Measurements from ENCODE around the gene GUCY1B1. TPM values are rescaled to one million over a fixed set of nuclear protein-coding genes. Genes with fewer than 3 reads are reported as not detected.

Gene GUCY1B1
- 8.7 TPM for polyA plus RNA-seq (2012; ENCODE audit: insufficient read depth, insufficient read length, low read depth)

- Histone ChIP-seq H3K4me3 (ENCODE audit: low read depth, low read length) (peak within 1 kb of the TSS; percentile 72), H3K9me3 (no peaks in the 10 kb centered on the region), H3K27me3 (no peaks in the 10 kb centered on the region), H3K36me3 (no peaks in the 10 kb centered on the region), H3K4me1 (no peaks in the 10 kb centered on the region)
- DNase-seq = peak; percentile 95
- TF ChIP-seq, protein P1, sequence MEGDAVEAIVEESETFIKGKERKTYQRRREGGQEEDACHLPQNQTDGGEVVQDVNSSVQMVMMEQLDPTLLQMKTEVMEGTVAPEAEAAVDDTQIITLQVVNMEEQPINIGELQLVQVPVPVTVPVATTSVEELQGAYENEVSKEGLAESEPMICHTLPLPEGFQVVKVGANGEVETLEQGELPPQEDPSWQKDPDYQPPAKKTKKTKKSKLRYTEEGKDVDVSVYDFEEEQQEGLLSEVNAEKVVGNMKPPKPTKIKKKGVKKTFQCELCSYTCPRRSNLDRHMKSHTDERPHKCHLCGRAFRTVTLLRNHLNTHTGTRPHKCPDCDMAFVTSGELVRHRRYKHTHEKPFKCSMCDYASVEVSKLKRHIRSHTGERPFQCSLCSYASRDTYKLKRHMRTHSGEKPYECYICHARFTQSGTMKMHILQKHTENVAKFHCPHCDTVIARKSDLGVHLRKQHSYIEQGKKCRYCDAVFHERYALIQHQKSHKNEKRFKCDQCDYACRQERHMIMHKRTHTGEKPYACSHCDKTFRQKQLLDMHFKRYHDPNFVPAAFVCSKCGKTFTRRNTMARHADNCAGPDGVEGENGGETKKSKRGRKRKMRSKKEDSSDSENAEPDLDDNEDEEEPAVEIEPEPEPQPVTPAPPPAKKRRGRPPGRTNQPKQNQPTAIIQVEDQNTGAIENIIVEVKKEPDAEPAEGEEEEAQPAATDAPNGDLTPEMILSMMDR (IDR thresholded peaks at IDR 0.05; ENCODE audit: low read depth, low read length) = peak; percentile 45
Observed at GRCh38 chr4:155758481-155759371, at the start of gene GUCY1B1. GUCY1B1 (plus strand) TSS chr4:155759021; CDS start chr4:155759141, 120 bp downstream.

DNA sequence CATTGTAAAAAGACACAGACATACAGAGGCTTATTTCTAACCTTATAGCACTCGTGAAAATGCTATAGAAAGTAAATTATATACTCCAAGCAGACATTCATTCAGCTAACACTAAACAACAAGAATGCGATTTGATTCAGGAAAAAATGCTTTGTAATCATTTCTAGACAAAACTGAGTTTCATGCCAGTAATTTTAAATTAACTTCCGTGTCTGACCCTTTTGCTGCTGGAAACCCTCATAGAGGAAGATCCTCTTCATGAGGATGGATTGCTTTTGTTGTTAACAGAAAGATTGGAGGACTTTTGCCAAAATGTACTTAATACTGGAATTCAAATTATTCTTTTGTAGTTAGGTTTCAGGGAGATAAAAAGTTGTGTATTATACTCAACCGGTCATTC is 48.9 kb upstream of the GUCY1B1 start:
- no peaks in the 10 kb centered on the region for H3K27me3 ChIP-seq
- peaks cover 24% of the 10 kb centered on the region for H3K36me3 ChIP-seq
- H3K9me3 ChIP-seq = no peaks in the 10 kb centered on the region
- TF ChIP-seq, protein P1 (IDR thresholded peaks at IDR 0.05; ENCODE audit: low read depth, low read length) = no peak
- H3K4me3 ChIP-seq (ENCODE audit: low read depth, low read length) = no peak overlapping the region
- no peak for DNase-seq
- H3K4me1 ChIP-seq = no peaks in the 10 kb centered on the region

DNA sequence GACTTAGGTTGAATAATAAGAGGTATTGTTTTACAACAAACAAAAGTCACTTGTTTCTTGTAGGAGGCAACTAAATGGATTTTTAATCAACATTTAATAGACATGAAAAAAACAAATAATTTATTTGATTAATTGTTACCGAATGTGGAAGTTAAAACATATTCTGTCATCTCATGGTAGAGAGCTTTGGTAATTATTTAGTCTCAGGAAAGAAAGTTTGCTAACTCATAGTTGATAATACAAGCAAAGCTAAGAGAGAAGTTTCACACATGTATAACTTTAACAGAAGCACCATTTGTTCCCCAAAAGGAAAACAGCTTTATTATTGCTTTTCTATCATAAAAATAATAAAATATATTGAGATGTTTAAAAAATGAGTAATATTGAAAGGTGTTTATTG is 47.3 kb upstream of the GUCY1B1 start:
- Histone ChIP-seq H3K36me3 (peaks cover 29% of the 10 kb centered on the region), H3K4me3 (ENCODE audit: low read depth, low read length) (no peak overlapping the region), H3K9me3 (no peaks in the 10 kb centered on the region), H3K4me1 (no peaks in the 10 kb centered on the region), H3K27me3 (no peaks in the 10 kb centered on the region)
- TF ChIP-seq, protein P1 (IDR thresholded peaks at IDR 0.05; ENCODE audit: low read depth, low read length) = no peak
- no peak for DNase-seq

DNA sequence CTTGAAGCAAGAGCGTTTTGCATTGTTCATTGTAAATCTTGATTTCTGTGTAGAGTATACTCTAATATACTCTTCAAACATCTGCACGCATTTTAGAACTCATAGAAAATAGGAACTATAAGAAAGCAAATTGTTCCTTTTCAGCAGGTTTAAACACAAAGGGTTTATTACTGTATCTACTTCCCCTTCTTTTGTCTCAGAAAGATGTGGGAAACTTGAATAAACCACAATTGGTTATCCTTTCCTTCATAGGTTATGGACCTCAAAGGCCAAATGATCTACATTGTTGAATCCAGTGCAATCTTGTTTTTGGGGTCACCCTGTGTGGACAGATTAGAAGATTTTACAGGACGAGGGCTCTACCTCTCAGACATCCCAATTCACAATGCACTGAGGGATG is 46.0 kb upstream of the GUCY1B1 start:
- H3K36me3 ChIP-seq = peaks cover 30% of the 10 kb centered on the region
- no peaks in the 10 kb centered on the region for H3K27me3 ChIP-seq
- TF ChIP-seq, protein P1 (IDR thresholded peaks at IDR 0.05; ENCODE audit: low read depth, low read length) = no peak
- no peak for DNase-seq
- no peak overlapping the region for H3K4me3 ChIP-seq (ENCODE audit: low read depth, low read length)
- no peaks in the 10 kb centered on the region for H3K4me1 ChIP-seq
- H3K9me3 ChIP-seq = no peaks in the 10 kb centered on the region

GRCh38 chr4:155713911-155714310 is 44.9 kb upstream of the GUCY1B1 start:
- Histone ChIP-seq H3K4me3 (ENCODE audit: low read depth, low read length) (no peak overlapping the region), H3K4me1 (no peaks in the 10 kb centered on the region), H3K9me3 (no peaks in the 10 kb centered on the region), H3K27me3 (no peaks in the 10 kb centered on the region), H3K36me3 (peaks cover 30% of the 10 kb centered on the region)
- no peak for DNase-seq
- TF ChIP-seq, protein P1 (IDR thresholded peaks at IDR 0.05; ENCODE audit: low read depth, low read length) = no peak

GRCh38 chr4:155722336-155722735 is 36.5 kb upstream of the GUCY1B1 start:
- Histone ChIP-seq H3K4me3 (ENCODE audit: low read depth, low read length) (no peak overlapping the region), H3K4me1 (no peaks in the 10 kb centered on the region), H3K9me3 (no peaks in the 10 kb centered on the region), H3K27me3 (no peaks in the 10 kb centered on the region), H3K36me3 (peaks cover 7% of the 10 kb centered on the region; the same call in 1 of the 2 replicates)
- TF ChIP-seq, protein P1 (IDR thresholded peaks at IDR 0.05; ENCODE audit: low read depth, low read length) = no peak
- DNase-seq = no peak

Data from BE2C (cell line).